ENCODE data around the gene PRPF40B.

DNA sequence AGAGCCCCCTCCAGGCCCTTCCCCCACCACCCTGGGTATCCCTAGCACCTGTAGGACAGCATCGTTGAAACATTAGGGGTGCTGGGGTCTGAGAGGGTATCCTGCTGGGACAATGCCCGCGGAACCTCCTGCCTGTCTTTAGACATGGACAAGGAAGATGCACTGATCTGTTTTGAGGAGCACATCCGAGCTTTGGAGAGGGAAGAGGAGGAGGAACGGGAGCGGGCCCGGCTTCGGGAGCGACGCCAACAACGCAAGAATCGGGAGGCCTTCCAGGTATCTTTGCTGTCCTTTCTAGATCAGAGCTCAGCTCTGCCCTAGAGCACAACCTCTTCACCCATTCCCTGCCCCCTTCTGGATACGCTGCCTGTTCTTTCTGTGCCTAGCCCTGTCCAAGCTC lies 13.2 kb downstream of the PRPF40B start:
- TF ChIP-seq, protein P1, sequence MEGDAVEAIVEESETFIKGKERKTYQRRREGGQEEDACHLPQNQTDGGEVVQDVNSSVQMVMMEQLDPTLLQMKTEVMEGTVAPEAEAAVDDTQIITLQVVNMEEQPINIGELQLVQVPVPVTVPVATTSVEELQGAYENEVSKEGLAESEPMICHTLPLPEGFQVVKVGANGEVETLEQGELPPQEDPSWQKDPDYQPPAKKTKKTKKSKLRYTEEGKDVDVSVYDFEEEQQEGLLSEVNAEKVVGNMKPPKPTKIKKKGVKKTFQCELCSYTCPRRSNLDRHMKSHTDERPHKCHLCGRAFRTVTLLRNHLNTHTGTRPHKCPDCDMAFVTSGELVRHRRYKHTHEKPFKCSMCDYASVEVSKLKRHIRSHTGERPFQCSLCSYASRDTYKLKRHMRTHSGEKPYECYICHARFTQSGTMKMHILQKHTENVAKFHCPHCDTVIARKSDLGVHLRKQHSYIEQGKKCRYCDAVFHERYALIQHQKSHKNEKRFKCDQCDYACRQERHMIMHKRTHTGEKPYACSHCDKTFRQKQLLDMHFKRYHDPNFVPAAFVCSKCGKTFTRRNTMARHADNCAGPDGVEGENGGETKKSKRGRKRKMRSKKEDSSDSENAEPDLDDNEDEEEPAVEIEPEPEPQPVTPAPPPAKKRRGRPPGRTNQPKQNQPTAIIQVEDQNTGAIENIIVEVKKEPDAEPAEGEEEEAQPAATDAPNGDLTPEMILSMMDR (IDR thresholded peaks at IDR 0.05; ENCODE audit: low read length): no peak
- TF ChIP-seq EZH2phosphoT487 (IDR thresholded peaks at IDR 0.05; ENCODE audit: low read length): no peak

All from MM.1S (cell line).